Stimulated activated CD4-positive, alpha-beta T cell treated with anti-CD3 and anti-CD28 coated beads, Interleukin-1b, Interleukin-23, amount 100 ng/mL, for 24 hours (primary cell): ENCODE data around the gene SHBG.
"Not testable (repeated sequence)": the region's sequence is repeated elsewhere in the genome, so short reads cannot be mapped to it uniquely, and the experiment has no call there.

Experiments used
- DNase-seq, 4 experiments: peaks; one replicate each; pipeline ENCODE4 v3.0.0-alpha.2; 2020; ENCODE audit warnings: low read depth in 4 of 4, low spot score in 1 of 4

The SHBG gene

GRCh38 chr17:7611635-7612293 lies 18.2 kb upstream of the SHBG start:
- no peak for DNase-seq

- no peak for DNase-seq
Observed at GRCh38 chr17:7612294-7612640, 17.7 kb upstream of the SHBG start.

GRCh38 chr17:7613769-7614424 lies 16.0 kb upstream of the SHBG start:
- no peak for DNase-seq

GRCh38 chr17:7614425-7615264 lies 15.3 kb upstream of the SHBG start, which contains the start of gene FXR2:
FXR2 (minus strand) TSS chr17:7614897; CDS start chr17:7614532, 365 bp downstream.
- peak; percentile 94 to 100 (median 97) for DNase-seq

- no peak for DNase-seq
Observed at GRCh38 chr17:7615265-7615747, 14.6 kb upstream of the SHBG start.

- DNase-seq = no peak
Observed at GRCh38 chr17:7618608-7619007, 11.3 kb upstream of the SHBG start.

GRCh38 chr17:7620835-7621234 lies 9.1 kb upstream of the SHBG start:
- no peak for DNase-seq

- DNase-seq = no peak
Observed at GRCh38 chr17:7623661-7624060, 6.3 kb upstream of the SHBG start.

GRCh38 chr17:7625749-7626148 lies 4.2 kb upstream of the SHBG start:
- not testable (repeated sequence) for DNase-seq

- no peak for DNase-seq
Observed at GRCh38 chr17:7626307-7626706, 3.6 kb upstream of the SHBG start.

- no peak for DNase-seq
Observed at GRCh38 chr17:7626956-7627249, 3.0 kb upstream of the SHBG start.

- DNase-seq = peak; percentile 58 to 82 (median 65)
Observed at GRCh38 chr17:7627250-7628121, 2.4 kb upstream of the SHBG start, which contains the start of gene SAT2. SAT2 (minus strand) TSS chr17:7627821; CDS start chr17:7627635, 186 bp downstream.

GRCh38 chr17:7631398-7632380 lies 1.8 kb downstream of the SHBG start:
- DNase-seq = no peak

- DNase-seq = no peak
Observed at GRCh38 chr17:7632492-7632894, 2.6 kb downstream of the SHBG start.

GRCh38 chr17:7633093-7633492 lies 3.2 kb downstream of the SHBG start:
- no peak for DNase-seq

- no peak for DNase-seq
Observed at GRCh38 chr17:7634384-7634783, 4.4 kb downstream of the SHBG start.

GRCh38 chr17:7636163-7636562 lies 6.2 kb downstream of the SHBG start:
- DNase-seq = no peak

GRCh38 chr17:7640783-7641182 lies 10.8 kb downstream of the SHBG start:
- no peak for DNase-seq

GRCh38 chr17:7641635-7642034 lies 11.7 kb downstream of the SHBG start:
- not testable (repeated sequence) for DNase-seq

- no peak for DNase-seq
Observed at GRCh38 chr17:7644775-7645174, 14.8 kb downstream of the SHBG start.
